Upper lobe of left lung (tissue), 4 donors: ENCODE measurements around the gene SLC6A3.

Experiments used
- POLR2A ChIP-seq, 4 donors: fragments of 450-650 bp; IDR thresholded peaks; one replicate each; pipeline ENCODE4 v1.5.1; 2016 to 2017; ENCODE audit warnings: antibody characterized with exemption in 4 of 4, mild to moderate bottlenecking in 2 of 4
- POLR2AphosphoS5 ChIP-seq, 2 donors: sonication (generic); formaldehyde crosslinking; IDR thresholded peaks; one replicate each; pipeline ENCODE4 v1.5.1; 2017; ENCODE audit warnings: antibody characterized with exemption in 2 of 2

DNA sequence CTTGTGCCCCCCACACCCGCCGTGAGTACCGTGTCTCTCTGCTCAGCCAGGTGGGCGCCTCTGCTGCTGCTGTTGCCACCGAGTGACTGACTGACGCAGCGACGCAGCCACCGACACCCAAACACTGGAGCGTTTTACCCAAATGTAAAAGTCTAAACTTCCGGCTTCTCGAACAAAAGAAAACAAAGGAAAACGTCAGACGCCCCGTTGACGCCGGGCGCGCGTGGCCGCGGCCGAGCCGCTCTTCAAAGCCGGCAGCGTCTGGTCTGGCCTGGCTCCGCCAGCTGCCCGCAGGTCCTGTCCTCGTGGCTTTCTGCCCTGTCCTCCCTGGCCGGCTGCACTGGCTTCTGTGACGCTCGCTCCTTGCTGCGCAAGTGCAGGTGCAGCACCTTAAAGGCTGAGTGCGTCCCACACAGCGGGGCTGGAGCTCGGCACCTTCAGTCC, 58.9 kb downstream of the SLC6A3 start:
- TF ChIP-seq POLR2A (IDR thresholded peaks at IDR 0.05) (peak in 2 of 4 donors; percentile 68 to 70), POLR2AphosphoS5 (IDR thresholded peaks at IDR 0.05) (no peak)
